Measurements from ENCODE around the gene FRK.

DNA sequence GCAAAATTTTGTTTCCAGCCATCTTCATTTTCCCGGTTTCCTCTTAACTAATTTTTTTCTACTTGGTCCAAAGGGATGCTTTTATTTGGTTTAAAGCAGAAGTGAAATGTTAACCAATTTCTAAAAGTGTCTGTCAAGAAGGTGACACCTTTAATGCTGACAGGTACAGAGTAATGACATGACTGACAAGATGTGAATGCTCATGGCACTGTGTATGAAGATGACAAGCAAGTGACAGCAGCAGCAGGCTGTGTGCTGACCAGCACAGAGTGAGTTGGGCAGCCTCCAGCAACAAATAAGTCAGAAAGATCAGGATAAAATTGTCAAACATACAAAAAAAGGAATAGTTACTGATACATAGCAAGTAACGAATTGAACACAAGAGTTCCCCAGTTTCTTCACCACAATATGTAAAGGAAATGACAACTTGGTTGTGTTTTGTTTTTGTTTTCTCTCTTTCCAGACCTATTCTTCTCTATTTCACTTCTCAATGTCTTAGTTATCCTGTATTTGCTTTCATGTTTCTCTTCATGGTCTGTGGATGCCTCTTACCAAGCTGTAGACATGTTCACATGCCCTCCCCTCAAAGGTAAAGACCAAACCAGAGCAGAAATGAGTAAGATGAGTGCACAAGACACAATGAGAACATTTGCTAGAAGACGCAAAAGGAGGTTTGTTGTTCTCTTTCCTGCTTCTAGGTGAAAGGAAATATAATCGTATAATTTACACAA lies 174.9 kb downstream of the FRK start:
- TF ChIP-seq, protein P1, sequence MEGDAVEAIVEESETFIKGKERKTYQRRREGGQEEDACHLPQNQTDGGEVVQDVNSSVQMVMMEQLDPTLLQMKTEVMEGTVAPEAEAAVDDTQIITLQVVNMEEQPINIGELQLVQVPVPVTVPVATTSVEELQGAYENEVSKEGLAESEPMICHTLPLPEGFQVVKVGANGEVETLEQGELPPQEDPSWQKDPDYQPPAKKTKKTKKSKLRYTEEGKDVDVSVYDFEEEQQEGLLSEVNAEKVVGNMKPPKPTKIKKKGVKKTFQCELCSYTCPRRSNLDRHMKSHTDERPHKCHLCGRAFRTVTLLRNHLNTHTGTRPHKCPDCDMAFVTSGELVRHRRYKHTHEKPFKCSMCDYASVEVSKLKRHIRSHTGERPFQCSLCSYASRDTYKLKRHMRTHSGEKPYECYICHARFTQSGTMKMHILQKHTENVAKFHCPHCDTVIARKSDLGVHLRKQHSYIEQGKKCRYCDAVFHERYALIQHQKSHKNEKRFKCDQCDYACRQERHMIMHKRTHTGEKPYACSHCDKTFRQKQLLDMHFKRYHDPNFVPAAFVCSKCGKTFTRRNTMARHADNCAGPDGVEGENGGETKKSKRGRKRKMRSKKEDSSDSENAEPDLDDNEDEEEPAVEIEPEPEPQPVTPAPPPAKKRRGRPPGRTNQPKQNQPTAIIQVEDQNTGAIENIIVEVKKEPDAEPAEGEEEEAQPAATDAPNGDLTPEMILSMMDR (IDR thresholded peaks at IDR 0.05) = no peak
- TF ChIP-seq POLR2A (IDR thresholded peaks at IDR 0.05) = no peak

Data from lower leg skin (tissue), 3 donors.